HUES64 (cell line): ENCODE measurements around the gene MANBA.
"Not testable (repeated sequence)": the region's sequence is repeated elsewhere in the genome, so short reads cannot be mapped to it uniquely, and the experiment has no call there.

ENCODE experiments used
- H3K27ac ChIP-seq: 2 replicates; pipeline ENCODE4 v1.7.0; 2013; ENCODE audit warnings: low read depth, low read length, inconsistent platforms
- H3K27me3 ChIP-seq: 2 replicates; pipeline ENCODE4 v1.6.1; 2013; ENCODE audit warnings: mild to moderate bottlenecking, low read length; ENCODE audit not compliant: insufficient read depth
- H3K36me3 ChIP-seq: 2 replicates; pipeline ENCODE4 v1.6.1; 2013; ENCODE audit warnings: mild to moderate bottlenecking, low read length; ENCODE audit not compliant: insufficient read depth
- H3K4me1 ChIP-seq: 2 replicates; pipeline ENCODE4 v1.6.1; 2013; ENCODE audit warnings: mild to moderate bottlenecking, low read length, moderate library complexity; ENCODE audit not compliant: insufficient read depth
- H3K4me3 ChIP-seq: 2 replicates; pipeline ENCODE4 v1.5.1; 2013; ENCODE audit warnings: mild to moderate bottlenecking, low read length, moderate library complexity
- H3K9ac ChIP-seq: 2 replicates; pipeline ENCODE4 v1.6.1; 2013; ENCODE audit warnings: mild to moderate bottlenecking, low read depth, low read length
- H3K9me3 ChIP-seq: 2 replicates; pipeline ENCODE4 v1.6.1; 2013; ENCODE audit warnings: low read depth, low read length; ENCODE audit not compliant: insufficient read depth
- WGBS: fragments of 150-250, 120-280 bp; methylation state at CpG from one replicate; pipeline ENCODE4 v1.1.7; 2013; ENCODE audit warnings: missing lambda C conversion rate; 5-methylcytosine and 5-hydroxymethylcytosine counted together

The MANBA gene

DNA sequence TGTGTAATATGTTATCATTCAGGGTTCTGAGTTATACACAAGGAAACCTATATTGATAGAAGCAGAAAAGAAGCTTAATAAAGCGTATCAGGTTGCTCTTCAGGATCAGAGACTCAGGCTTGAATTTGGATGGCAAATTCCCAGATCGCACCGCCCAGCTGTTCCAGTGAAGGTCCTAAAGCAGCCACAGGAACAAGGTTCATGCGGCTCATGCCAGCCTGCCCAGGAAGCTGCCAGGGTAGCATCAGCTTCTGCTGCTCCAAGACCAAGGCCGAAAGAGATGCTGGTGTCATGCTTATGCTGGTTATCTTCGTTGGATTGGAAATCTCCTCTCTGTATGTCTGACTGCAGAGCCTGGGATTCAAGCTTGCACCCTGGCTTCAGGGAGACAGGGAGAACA is 127.7 kb downstream of the MANBA start:
- WGBS = 89% methylated on average over 6 of the region's 6 CpGs
- Histone ChIP-seq H3K36me3 (peaks cover 34% of the 10 kb centered on the region), H3K9me3 (no peaks in the 10 kb centered on the region)

DNA sequence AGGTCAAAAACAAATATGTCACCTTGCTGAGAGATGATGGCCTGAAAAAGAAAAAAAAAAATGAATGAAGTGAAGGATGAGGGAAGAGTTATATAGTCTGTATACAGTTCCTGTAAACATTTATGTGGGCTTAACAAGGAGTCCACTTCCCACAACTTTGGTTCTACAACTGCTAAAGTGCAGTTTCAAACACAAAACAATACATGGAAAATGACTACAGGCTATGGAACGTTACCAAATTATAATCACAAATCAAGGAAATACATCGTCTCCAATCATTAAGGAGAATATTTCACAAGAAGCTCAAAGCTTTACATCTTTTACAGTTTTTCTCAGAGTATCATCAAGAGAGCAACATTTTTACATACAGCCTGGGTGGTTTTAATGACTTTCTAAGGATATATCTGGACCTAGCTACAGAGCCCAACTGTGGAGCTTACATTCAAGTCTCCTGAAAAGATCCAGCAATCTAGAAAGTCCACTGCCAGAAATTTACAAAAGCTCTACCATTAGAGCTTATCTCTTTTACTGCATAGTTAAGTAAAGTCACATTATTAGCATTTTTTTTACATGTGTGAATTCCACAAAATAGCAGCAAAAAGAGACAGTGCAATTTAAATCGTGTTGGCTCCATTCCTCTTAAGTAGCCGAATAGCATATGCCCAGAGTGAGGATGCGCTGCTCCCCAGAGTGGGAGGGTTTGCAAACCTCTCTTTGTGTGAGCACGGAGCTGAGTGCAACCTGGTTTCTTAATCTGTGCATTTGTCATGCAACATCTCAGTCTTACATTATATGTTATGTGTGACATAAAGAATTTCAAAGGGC is 128.3 kb downstream of the MANBA start:
- WGBS = 79% methylated on average over 6 of the region's 6 CpGs
- Histone ChIP-seq H3K27me3 (no peaks in the 10 kb centered on the region), H3K9me3 (no peaks in the 10 kb centered on the region)

More for the DNA sequence above, 127.7 kb downstream of the MANBA start:
- H3K27me3 ChIP-seq = no peaks in the 10 kb centered on the region
- no peak overlapping the region for H3K4me3 ChIP-seq
- H3K9ac ChIP-seq = no peak overlapping the region
- no peaks in the 10 kb centered on the region for H3K4me1 ChIP-seq
- no peak overlapping the region for H3K27ac ChIP-seq

DNA sequence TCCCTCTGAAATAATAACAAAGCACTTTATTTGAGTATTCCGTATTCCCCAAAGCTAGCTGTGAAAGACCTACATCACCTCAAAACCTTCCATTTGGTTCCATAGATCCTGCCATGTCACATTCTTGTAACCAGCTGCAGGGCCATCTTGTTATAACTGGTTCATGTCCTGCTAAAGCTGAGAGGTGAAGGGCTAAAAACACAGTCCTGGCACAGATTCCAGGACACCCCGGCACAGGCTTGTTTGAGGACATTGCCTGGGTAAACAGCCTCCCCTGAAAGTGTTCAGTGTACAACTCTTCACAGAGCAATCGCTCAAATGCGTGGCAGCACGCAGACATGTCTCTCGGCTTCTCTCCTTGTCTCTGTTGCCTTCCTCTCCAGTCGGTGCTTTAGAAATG is 129.2 kb downstream of the MANBA start:
- Histone ChIP-seq H3K4me1 (no peaks in the 10 kb centered on the region), H3K4me3 (no peak overlapping the region), H3K9ac (no peak overlapping the region), H3K9me3 (no peaks in the 10 kb centered on the region), H3K27me3 (no peaks in the 10 kb centered on the region), H3K36me3 (peaks cover 27% of the 10 kb centered on the region), H3K27ac (no peak overlapping the region)
- 90% methylated on average over 7 of the region's 7 CpGs for WGBS

More for the DNA sequence above, 128.3 kb downstream of the MANBA start:
- H3K27ac ChIP-seq = no peak overlapping the region
- H3K4me1 ChIP-seq = no peaks in the 10 kb centered on the region
- no peak overlapping the region for H3K4me3 ChIP-seq
- H3K9ac ChIP-seq = no peak overlapping the region
- peaks cover 32% of the 10 kb centered on the region for H3K36me3 ChIP-seq

DNA sequence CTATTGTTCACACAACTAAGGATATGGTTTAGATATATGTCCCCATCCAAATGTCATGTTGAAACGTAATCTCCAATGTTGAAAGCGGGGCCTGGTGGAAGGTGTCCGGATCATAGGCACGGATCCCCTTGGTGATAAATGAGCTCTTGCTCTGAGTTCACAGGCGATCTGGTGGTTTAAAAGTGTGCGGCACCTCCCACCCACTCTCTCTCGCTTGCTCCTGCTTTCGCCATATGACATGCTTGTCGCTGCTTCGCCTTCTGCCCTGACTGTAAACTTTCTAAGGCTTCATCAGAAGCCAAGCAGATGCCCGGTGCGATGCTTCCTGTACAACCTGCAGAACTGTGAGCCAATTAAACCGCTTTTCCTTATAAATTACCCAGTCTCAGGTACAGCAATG is 131.1 kb downstream of the MANBA start:
- Histone ChIP-seq H3K27ac (no peak overlapping the region), H3K4me1 (no peaks in the 10 kb centered on the region), H3K27me3 (no peaks in the 10 kb centered on the region), H3K9me3 (no peaks in the 10 kb centered on the region), H3K36me3 (peaks cover 17% of the 10 kb centered on the region), H3K9ac (no peak overlapping the region), H3K4me3 (no peak overlapping the region)
- 95% methylated on average over 13 of the region's 13 CpGs for WGBS

DNA sequence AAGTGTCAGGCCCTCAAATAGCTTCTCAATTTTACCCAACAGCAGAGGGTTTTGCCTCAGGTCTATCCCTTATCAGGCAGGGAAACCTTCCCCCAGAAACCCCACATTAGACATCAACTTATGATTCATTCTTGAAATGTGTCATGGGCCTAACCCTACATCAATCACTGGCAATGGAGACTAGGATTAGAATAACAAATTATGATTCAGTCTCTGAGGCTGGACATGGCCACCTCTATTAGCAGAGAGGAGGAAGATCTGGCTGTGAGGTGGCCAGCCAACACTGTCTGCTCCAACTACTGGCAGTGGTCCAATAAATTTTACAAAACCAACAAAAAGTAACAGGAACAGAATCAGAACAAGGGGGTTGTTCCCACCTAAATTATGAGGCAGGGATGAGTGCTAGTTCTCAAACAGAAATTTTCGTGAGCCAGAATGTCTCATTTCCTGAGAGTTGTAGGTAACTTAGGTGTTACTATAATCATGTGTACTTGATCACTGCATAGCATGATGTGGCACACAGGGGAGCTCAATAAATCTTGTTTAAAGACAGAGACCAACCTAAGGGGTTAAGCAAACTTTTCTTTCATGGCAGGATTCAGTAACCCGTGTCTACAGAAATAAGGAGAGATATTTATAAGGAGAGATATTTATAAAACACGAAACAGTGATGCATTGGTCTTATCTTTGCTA is 132.8 kb downstream of the MANBA start:
- no peak overlapping the region for H3K4me3 ChIP-seq
- 0 out of 2 replicates have a peak, but pooled peaks cover 2% of the 10 kb centered on the region for H3K4me1 ChIP-seq
- no peaks in the 10 kb centered on the region for H3K27me3 ChIP-seq
- H3K9ac ChIP-seq = no peak overlapping the region
- H3K36me3 ChIP-seq = peaks cover 5% of the 10 kb centered on the region
- no peak overlapping the region for H3K27ac ChIP-seq
- 94% methylated on average over 3 of the region's 3 CpGs for WGBS
- H3K9me3 ChIP-seq = no peaks in the 10 kb centered on the region

DNA sequence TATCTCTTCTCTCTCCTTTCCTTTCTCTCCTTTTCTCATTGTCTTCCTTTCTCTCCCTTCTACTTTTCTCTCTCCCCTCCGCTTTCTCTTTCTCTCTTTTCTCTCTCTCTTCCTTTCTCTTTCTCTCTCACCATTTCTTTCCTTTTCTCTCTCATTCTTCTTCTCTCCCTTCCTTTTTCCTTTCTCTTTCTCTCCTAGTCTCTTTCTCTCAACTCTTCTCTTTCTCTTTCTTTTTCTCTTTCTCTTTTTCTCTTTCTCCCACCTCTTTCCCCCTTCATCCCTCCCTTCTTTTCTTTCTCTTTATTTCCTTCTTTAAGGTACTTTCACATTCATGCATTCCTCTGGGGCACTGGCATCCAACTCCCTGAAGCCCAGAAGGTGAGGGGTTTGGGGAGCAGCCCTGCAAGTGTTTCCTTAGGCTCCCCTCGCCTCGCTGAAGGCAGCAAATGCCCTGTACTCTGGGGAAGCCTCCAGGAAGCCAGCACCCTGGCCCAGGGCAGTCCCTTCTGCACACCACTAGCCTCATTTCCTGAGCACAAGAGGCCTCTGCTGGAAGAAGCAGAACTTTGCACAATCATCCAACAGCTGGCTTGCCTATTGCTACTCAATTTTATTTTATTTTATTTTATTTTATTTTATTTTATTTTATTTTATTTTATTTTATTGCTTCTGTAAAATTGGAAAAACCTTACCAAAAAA is 135.4 kb downstream of the MANBA start:
- no peak overlapping the region for H3K4me3 ChIP-seq
- no peak overlapping the region for H3K9ac ChIP-seq
- H3K9me3 ChIP-seq = no peaks in the 10 kb centered on the region
- WGBS = 84% methylated on average over 3 of the region's 3 CpGs
- no peaks in the 10 kb centered on the region for H3K27me3 ChIP-seq
- peaks cover 9% of the 10 kb centered on the region; the same call in 1 of the 2 replicates for H3K4me1 ChIP-seq
- H3K27ac ChIP-seq = no peak overlapping the region
- H3K36me3 ChIP-seq = no peaks in the 10 kb centered on the region

DNA sequence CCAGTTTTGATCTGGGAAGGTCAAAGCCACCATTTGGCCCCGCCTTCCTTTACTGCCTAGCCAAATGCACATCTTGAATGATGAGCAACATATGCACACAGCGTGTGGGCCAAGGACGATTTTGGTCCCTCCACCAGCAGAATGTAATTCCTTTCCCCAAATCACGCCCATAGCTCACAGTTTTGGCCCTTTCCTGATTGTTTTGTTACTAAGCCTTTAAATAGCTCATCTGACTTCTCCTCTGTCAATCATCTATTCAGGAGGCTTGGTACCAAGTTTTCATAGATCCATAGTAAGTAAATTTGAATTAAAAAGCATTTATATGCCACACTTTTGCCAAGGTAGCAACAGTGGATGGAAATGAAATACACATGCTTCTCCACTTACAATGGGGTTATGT is 136.3 kb downstream of the MANBA start:
- Histone ChIP-seq H3K27me3 (no peaks in the 10 kb centered on the region), H3K4me3 (no peak overlapping the region), H3K36me3 (no peaks in the 10 kb centered on the region), H3K9ac (no peak overlapping the region), H3K4me1 (peaks cover 9% of the 10 kb centered on the region; the same call in 1 of the 2 replicates), H3K9me3 (no peaks in the 10 kb centered on the region), H3K27ac (no peak overlapping the region)
- 92% methylated on average over 4 of the region's 4 CpGs for WGBS

DNA sequence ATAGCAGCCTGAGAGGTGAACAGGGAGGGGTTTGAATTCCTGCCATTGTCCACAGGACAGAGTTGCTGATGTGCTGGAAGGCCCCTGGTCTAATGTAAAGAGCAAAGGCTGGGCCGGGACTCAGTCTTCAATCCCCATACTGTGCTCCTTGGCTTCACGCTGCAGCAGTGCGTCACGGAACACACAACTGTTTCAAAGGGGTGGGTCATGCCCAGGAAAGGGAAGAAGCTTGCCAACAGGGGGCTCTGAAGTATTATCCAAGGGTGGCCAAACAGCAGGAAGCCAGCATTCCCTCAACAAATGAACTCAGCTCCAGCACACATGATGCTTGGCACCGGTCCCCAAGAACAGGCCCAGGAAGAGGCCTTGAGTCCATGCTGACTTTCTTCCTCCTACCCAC is 137.1 kb downstream of the MANBA start:
- Histone ChIP-seq H3K27me3 (no peaks in the 10 kb centered on the region), H3K9me3 (no peaks in the 10 kb centered on the region), H3K4me1 (peaks cover 9% of the 10 kb centered on the region; the same call in 1 of the 2 replicates), H3K9ac (no peak overlapping the region), H3K4me3 (no peak overlapping the region), H3K27ac (no peak overlapping the region), H3K36me3 (no peaks in the 10 kb centered on the region)
- 75% methylated on average over 5 of the region's 5 CpGs for WGBS

DNA sequence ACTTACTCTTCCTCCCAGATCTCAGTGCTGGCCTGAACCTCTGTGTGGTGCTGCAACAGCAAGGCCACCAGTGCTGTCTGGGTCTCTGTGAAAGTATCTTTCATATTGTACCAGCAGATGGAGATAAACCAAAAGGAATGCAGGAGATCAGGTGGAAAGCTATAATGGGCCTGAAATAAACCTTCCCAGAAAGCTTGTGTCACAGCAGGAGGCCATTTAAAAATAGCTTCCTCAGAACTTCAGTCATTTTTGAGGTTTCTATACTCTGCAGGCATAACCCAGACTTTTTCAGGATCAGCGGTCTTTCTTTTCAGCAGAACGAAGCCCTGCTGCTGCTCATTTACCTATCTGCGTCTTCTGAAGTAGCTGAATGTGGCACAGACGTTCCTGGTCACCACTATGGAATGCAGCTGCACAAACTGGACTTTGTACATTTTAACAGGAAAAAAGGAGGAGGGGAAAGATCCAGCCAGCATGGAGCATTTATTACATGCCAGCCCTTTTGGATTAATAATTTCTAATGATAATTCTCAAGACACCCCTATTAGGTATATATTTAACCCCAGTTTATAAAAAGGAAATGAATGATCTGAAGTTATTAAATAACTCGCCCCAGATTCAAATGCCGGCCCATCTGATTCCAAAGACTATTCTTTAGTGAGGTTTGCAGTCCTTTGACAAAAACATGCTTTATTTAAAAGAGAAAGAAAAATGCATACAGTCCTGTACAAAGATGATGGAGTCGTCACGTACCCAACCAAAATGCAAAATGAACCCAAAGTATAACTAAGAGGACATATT is 139.9 kb downstream of the MANBA start:
- no peaks in the 10 kb centered on the region for H3K27me3 ChIP-seq
- H3K36me3 ChIP-seq = no peaks in the 10 kb centered on the region
- peaks cover 18% of the 10 kb centered on the region; the same call in 1 of the 2 replicates for H3K4me1 ChIP-seq
- H3K9ac ChIP-seq = no peak overlapping the region
- 87% methylated on average over 8 of the region's 8 CpGs for WGBS
- H3K4me3 ChIP-seq = no peak overlapping the region
- no peak overlapping the region for H3K27ac ChIP-seq
- no peaks in the 10 kb centered on the region for H3K9me3 ChIP-seq

DNA sequence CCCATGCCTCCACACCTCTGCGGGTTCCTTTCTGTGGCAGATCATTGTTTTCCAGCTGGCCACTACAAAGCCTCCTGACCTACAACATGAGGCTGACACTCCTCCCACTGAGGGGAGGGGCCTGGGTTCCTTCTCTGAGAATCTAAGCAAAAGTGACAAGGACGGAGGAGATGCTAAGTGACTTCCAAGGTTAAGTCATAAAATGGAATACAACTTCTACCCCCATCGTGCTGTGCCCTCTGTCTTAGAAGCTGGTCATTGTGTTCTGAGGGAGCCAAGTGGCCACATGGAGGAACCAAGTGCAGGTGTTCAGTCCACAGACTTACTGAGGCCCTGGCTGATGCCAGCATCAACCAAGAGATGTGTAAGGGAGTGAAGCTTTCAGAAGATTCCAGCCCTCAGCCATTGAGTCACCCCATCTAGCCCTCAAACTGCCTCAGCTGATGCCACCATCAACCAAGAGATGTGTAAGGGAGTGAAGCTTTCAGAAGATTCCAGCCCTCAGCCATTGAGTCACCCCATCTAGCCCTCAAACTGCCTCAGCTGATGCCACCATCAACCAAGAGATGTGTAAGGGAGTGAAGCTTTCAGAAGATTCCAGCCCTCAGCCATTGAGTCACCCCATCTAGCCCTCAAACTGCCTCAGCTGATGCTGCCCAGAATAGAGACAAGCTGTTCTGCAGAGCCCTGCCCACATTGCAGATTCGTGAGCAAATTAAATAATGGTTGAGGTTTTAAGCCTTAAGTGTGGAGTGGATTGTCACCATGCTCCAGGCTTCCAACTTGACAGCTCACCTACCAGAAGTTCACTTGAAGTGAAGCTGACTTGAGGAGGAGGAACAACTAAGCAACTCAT is 140.8 kb downstream of the MANBA start:
- not testable (repeated sequence) for H3K27me3 ChIP-seq, H3K27ac ChIP-seq, H3K4me3 ChIP-seq, H3K9me3 ChIP-seq, H3K9ac ChIP-seq, H3K36me3 ChIP-seq
- peaks cover 22% of the 10 kb centered on the region; the same call in 1 of the 2 replicates for H3K4me1 ChIP-seq
- 90% methylated on average over 4 of the region's 4 CpGs for WGBS
